KMS-11 (cell line): ENCODE results near the gene PHF24.

ENCODE experiments used
- H2AFZ ChIP-seq: fragments of 200-600 bp; sonication (generic); 2 replicates; pipeline ENCODE4 v1.6.1; 2016; ENCODE audit warnings: antibody characterized with exemption, mixed run types, low read depth
- H3K27ac ChIP-seq: fragments of 200-600 bp; sonication (generic); 2 replicates; pipeline ENCODE4 v1.6.1; 2016; ENCODE audit warnings: mild to moderate bottlenecking, mixed run types
- H3K27me3 ChIP-seq: fragments of 200-600 bp; sonication (generic); 2 replicates; pipeline ENCODE4 v1.6.1; 2017; ENCODE audit warnings: mild to moderate bottlenecking, low read depth, mixed run types, moderate library complexity; ENCODE audit not compliant: insufficient read depth
- H3K36me3 ChIP-seq: fragments of 200-600 bp; sonication (generic); 2 replicates; pipeline ENCODE4 v1.6.1; 2017; ENCODE audit warnings: mild to moderate bottlenecking, mixed run types; ENCODE audit not compliant: insufficient read depth
- H3K4me1 ChIP-seq: fragments of 200-600 bp; sonication (generic); 2 replicates; pipeline ENCODE4 v1.6.1; 2016; ENCODE audit warnings: mild to moderate bottlenecking, low read depth, mixed run types; ENCODE audit not compliant: poor library complexity, severe bottlenecking
- H3K4me2 ChIP-seq: fragments of 200-600 bp; sonication (generic); 2 replicates; pipeline ENCODE4 v1.7.0; 2016; ENCODE audit warnings: mild to moderate bottlenecking, mixed run types
- H3K4me3 ChIP-seq: fragments of 200-600 bp; sonication (generic); IDR thresholded peaks from 2 replicates; pipeline ENCODE4 v1.6.1; 2017; ENCODE audit warnings: low read depth, low read length, mixed read lengths; ENCODE audit not compliant: insufficient read depth
- H3K79me2 ChIP-seq: fragments of 200-600 bp; sonication (generic); 2 replicates; pipeline ENCODE4 v1.6.1; 2016; ENCODE audit warnings: low read depth, mixed run types; ENCODE audit not compliant: insufficient read depth
- H3K9ac ChIP-seq: fragments of 200-600 bp; sonication (generic); 2 replicates; pipeline ENCODE4 v1.6.1; 2016; ENCODE audit warnings: mild to moderate bottlenecking, mixed run types
- H4K20me1 ChIP-seq: fragments of 200-600 bp; sonication (generic); 2 replicates; pipeline ENCODE4 v1.6.1; 2016; ENCODE audit warnings: mild to moderate bottlenecking, mixed run types; ENCODE audit not compliant: insufficient read depth
- CTCF ChIP-seq: fragments of 200-600 bp; sonication (generic); conservative IDR thresholded peaks from 2 replicates; pipeline ENCODE4 v1.6.1; 2017; ENCODE audit warnings: low read depth, mild to moderate bottlenecking, antibody characterized with exemption, low read length, moderate library complexity, mixed read lengths

The PHF24 gene

GRCh38 chr9:34976992-34977391 is 18.9 kb downstream of the PHF24 start:
- Histone ChIP-seq H3K4me3 (no peak overlapping the region), H3K27ac (no peak overlapping the region), H4K20me1 (no peaks in the 10 kb centered on the region), H3K4me2 (no peak overlapping the region), H3K9ac (no peak overlapping the region), H3K27me3 (no peaks in the 10 kb centered on the region), H3K4me1 (no peaks in the 10 kb centered on the region), H3K79me2 (no peaks in the 10 kb centered on the region), H3K36me3 (no peaks in the 10 kb centered on the region), H2AFZ (no peak overlapping the region)
- TF ChIP-seq CTCF = no peak

- Histone ChIP-seq H3K79me2 (no peaks in the 10 kb centered on the region), H3K4me2 (no peak overlapping the region), H3K9ac (no peak overlapping the region), H2AFZ (no peak overlapping the region), H3K27ac (no peak overlapping the region), H3K4me1 (no peaks in the 10 kb centered on the region), H4K20me1 (no peaks in the 10 kb centered on the region), H3K36me3 (no peaks in the 10 kb centered on the region), H3K27me3 (no peaks in the 10 kb centered on the region), H3K4me3 (no peak overlapping the region)
- no peak for TF ChIP-seq CTCF
Measured at GRCh38 chr9:34980181-34980761, 22.2 kb downstream of the PHF24 start.

- H3K4me3 ChIP-seq = no peak overlapping the region
- no peaks in the 10 kb centered on the region for H4K20me1 ChIP-seq
- no peak overlapping the region for H3K27ac ChIP-seq
- no peaks in the 10 kb centered on the region for H3K27me3 ChIP-seq
- no peak overlapping the region for H2AFZ ChIP-seq
- H3K36me3 ChIP-seq = no peaks in the 10 kb centered on the region
- no peak overlapping the region for H3K9ac ChIP-seq
- no peaks in the 10 kb centered on the region for H3K79me2 ChIP-seq
- no peaks in the 10 kb centered on the region for H3K4me1 ChIP-seq
- TF ChIP-seq CTCF = no peak
- no peak overlapping the region for H3K4me2 ChIP-seq
Measured at GRCh38 chr9:34982361-34982760, 24.3 kb downstream of the PHF24 start.

- Histone ChIP-seq H3K36me3 (no peaks in the 10 kb centered on the region), H3K27me3 (no peaks in the 10 kb centered on the region), H3K4me3 (no peak overlapping the region), H2AFZ (no peak overlapping the region), H3K9ac (no peak overlapping the region), H3K27ac (no peak overlapping the region), H4K20me1 (no peaks in the 10 kb centered on the region), H3K79me2 (no peaks in the 10 kb centered on the region), H3K4me2 (no peak overlapping the region), H3K4me1 (no peaks in the 10 kb centered on the region)
- TF ChIP-seq CTCF = no peak
Measured at GRCh38 chr9:34983209-34983608, 25.1 kb downstream of the PHF24 start.
